Tibial nerve (tissue), 3 donors: Measurements from ENCODE around the gene WNT2B.

Experiments
- EP300 ChIP-seq, 2 donors: sonication (generic); formaldehyde crosslinking; IDR thresholded peaks; one replicate each; pipeline ENCODE4 v1.6.1; 2017; ENCODE audit warnings: antibody characterized with exemption in 2 of 2, mild to moderate bottlenecking in 1 of 2
- POLR2A ChIP-seq, 2 donors: fragments of 450-650 bp; IDR thresholded peaks; one replicate each; pipeline ENCODE4 v1.6.1; 2017; ENCODE audit warnings: antibody characterized with exemption in 2 of 2, mild to moderate bottlenecking in 2 of 2, moderate library complexity in 2 of 2

DNA sequence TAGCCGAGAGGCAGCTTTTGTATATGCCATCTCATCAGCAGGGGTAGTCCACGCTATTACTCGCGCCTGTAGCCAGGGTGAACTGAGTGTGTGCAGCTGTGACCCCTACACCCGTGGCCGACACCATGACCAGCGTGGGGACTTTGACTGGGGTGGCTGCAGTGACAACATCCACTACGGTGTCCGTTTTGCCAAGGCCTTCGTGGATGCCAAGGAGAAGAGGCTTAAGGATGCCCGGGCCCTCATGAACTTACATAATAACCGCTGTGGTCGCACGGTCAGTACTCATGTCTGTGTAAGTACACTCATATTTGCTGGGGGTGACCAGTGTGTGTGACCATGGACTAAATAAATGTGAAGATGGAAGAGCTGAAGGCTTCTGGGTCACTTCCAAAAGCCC lies 7.4 kb downstream of the WNT2B start:
- no peak for TF ChIP-seq POLR2A (IDR thresholded peaks at IDR 0.05)
- no peak for TF ChIP-seq EP300 (IDR thresholded peaks at IDR 0.05)
